ENCODE measurements around the gene RFTN1. TPM values are rescaled to one million over a fixed set of nuclear protein-coding genes. Genes with fewer than 3 reads are reported as not detected.

Gene RFTN1
- total and polyA plus RNA-seq, 11 donors = 17.1 to 40.8 (median 26.4) TPM

GRCh38 chr3:16290827-16291196 is 222.7 kb downstream of the RFTN1 start:
- H3K27me3 ChIP-seq = no peaks in the 10 kb centered on the region
- H3K9me3 ChIP-seq = peaks cover 0 to 11% (median 0%) of the 10 kb centered on the region in 12 donors
- intact Hi-C loops (cut with DNase I) = loop anchor here (1.0 to 10.0 kb wide), 6 partner anchors 224 to 260 kb away; partner anchors contain the start of gene RFTN1 (in 2 of the 10)
- TF ChIP-seq, protein P1, sequence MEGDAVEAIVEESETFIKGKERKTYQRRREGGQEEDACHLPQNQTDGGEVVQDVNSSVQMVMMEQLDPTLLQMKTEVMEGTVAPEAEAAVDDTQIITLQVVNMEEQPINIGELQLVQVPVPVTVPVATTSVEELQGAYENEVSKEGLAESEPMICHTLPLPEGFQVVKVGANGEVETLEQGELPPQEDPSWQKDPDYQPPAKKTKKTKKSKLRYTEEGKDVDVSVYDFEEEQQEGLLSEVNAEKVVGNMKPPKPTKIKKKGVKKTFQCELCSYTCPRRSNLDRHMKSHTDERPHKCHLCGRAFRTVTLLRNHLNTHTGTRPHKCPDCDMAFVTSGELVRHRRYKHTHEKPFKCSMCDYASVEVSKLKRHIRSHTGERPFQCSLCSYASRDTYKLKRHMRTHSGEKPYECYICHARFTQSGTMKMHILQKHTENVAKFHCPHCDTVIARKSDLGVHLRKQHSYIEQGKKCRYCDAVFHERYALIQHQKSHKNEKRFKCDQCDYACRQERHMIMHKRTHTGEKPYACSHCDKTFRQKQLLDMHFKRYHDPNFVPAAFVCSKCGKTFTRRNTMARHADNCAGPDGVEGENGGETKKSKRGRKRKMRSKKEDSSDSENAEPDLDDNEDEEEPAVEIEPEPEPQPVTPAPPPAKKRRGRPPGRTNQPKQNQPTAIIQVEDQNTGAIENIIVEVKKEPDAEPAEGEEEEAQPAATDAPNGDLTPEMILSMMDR (IDR thresholded peaks at IDR 0.05) = no peak
- TF ChIP-seq POLR2A (IDR thresholded peaks at IDR 0.05) = no peak
- peak overlapping the region in 8 of 12 donors; percentile 3 to 88 (median 21) for H3K27ac ChIP-seq
- WGBS, 4 donors = 45 to 69% (median 52%) methylated on average over 2 of the region's 2 CpGs
- no peak overlapping the region for H3K4me3 ChIP-seq
- peaks cover 3 to 75% (median 48%) of the 10 kb centered on the region in 12 donors for H3K4me1 ChIP-seq
- peaks cover 0 to 23% (median 10%) of the 10 kb centered on the region in 9 donors for H3K36me3 ChIP-seq
- ATAC-seq (no peak), DNase-seq (no peak)

DNA sequence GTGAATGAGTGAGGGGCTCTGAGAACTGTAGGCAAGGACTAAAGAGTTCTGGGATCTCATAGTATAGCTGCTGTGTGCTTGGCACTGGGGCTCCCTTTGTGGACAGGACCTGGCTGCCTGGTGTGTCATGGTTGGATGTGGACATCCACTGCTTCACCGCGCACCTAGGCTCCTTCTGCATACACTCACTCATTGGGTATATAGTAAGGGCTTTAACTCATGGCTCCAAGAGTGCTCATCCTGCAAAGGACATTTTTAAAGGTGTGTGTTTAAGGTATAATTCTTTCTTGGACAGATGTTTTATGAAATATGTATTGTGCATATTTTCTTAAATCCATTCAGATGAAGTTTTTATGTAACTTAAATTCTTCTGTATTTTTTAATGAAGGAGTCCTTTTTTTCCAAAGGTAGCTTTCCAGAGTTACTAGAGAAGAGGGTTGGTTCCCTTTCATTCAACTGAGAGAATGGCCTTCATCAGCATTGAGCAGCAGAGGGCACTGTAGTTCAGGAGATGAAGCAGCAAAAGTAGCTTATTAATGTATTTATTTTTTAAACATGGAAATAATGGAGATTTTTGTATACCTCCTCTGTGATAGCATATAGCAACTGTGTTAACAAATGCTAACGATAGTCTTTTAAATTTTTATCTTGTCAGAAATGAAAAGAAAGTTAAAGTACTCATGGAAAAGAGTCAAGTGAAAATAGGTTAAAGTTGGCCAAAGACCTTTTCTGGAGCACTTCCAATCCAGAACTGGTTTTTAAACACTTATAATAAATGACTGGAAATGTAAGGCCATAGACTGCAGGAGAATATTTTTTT is 223.3 kb downstream of the RFTN1 start:
- 59 to 69% (median 62%) methylated on average over 3 of the region's 3 CpGs for WGBS, 4 donors
- Histone ChIP-seq H3K36me3 (peaks cover 0 to 17% (median 5%) of the 10 kb centered on the region in 9 donors), H3K4me3 (peak overlapping the region in 1 of 12 donors; percentile 2), H3K27me3 (no peaks in the 10 kb centered on the region), H3K9me3 (peaks cover 0 to 11% (median 0%) of the 10 kb centered on the region in 12 donors), H3K27ac (peak overlapping the region in 10 of 12 donors; percentile 12 to 88 (median 62)), H3K4me1 (peaks cover 3 to 75% (median 53%) of the 10 kb centered on the region in 12 donors)
- peak in 1 of 4 donors; percentile 30 for ATAC-seq
- TF ChIP-seq, protein P1 (IDR thresholded peaks at IDR 0.05) = peak; percentile 49 to 92 (median 86)
- no peak for TF ChIP-seq POLR2A (IDR thresholded peaks at IDR 0.05)
- intact Hi-C loops (cut with DNase I) = loop anchor here (1.0 to 10.0 kb wide), 6 partner anchors 225 to 261 kb away; partner anchors contain the start of gene RFTN1 (in 2 of the 10)
- peak in 4 of 5 donors; percentile 32 to 51 (median 42) for DNase-seq

DNA sequence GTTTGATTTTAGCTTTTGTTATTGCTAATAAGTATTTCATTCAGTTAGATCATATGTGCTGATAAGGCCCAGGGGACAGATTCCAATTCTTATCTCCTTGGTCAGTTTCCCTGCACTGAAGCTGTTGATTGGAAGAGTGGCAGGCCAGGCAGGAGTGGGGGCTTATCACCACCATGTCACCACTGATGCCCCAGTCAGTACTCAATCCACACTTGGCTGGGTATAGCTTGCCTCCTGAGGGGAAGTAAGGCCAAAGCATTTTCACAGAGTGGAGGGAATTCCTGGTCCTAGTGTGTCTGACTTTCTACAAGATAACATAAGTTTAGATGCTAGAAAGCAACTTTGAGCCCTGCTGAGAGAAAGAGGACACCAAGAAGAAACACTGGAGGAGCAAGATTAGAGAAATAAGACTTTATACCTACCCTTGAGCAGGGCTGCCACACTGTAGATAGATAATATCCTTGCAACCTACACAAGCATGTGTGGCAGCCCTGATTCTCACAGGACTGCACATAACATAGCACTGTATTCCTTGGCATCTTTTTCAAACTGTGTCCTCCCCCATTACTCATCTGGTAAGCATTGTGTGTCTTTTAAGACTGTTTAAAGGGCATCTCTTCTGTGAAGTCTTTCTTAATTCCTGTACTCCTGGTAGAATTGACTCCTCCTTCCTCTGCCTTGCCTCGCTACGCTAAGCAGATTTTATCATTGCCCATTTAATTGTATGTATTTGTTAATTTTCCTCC is 224.2 kb downstream of the RFTN1 start:
- WGBS, 4 donors = 71 to 85% (median 80%) methylated on average over 2 of the region's 2 CpGs
- H3K27me3 ChIP-seq = no peaks in the 10 kb centered on the region
- DNase-seq (no peak), ATAC-seq (peak; percentile 38 to 53 (median 44))
- H3K4me3 ChIP-seq = peak overlapping the region in 1 of 12 donors; percentile 50
- peaks cover 3 to 71% (median 55%) of the 10 kb centered on the region in 12 donors for H3K4me1 ChIP-seq
- H3K36me3 ChIP-seq = peaks cover 0 to 13% (median 0%) of the 10 kb centered on the region in 9 donors
- TF ChIP-seq, protein P1 (IDR thresholded peaks at IDR 0.05) = no peak
- TF ChIP-seq POLR2A (IDR thresholded peaks at IDR 0.05) = no peak
- intact Hi-C loops (cut with DNase I) = loop anchor here in 5 of 10 donors (2.0 to 10.0 kb wide), 5 partner anchors 83 to 263 kb away; partner anchors contain the start of gene RFTN1 (in 1 of the 5)
- H3K27ac ChIP-seq = peak overlapping the region; percentile 20 to 88 (median 62)
- peaks cover 0 to 11% (median 0%) of the 10 kb centered on the region in 12 donors for H3K9me3 ChIP-seq

Data from heart left ventricle (tissue), 16 donors.